Stimulated activated CD4-positive, alpha-beta T cell treated with anti-CD3 and anti-CD28 coated beads, Interleukin-4, amount 100 ng/mL, for 48 hours (primary cell): ENCODE measurements around the gene NXF1.
"Not testable (repeated sequence)": the region's sequence is repeated elsewhere in the genome, so short reads cannot be mapped to it uniquely, and the experiment has no call there.

ENCODE experiments used
- DNase-seq, 2 donors: peaks; one replicate each; pipeline ENCODE4 v3.0.0-alpha.2; 2020; ENCODE audit warnings: low read depth in 2 of 2

Gene NXF1

GRCh38 chr11:62805076-62805892 is at the start of gene NXF1:
TSS of gene NXF1 (minus strand) at chr11:62805440. CDS start at chr11:62805356, 84 bp downstream.
- peak; percentile 92 to 95 for DNase-seq

GRCh38 chr11:62854013-62854824 is 49.0 kb upstream of the NXF1 start:
- DNase-seq = no peak

GRCh38 chr11:62853279-62853965 is 48.2 kb upstream of the NXF1 start:
- no peak for DNase-seq

- no peak for DNase-seq
Observed at GRCh38 chr11:62852523-62853188, 47.4 kb upstream of the NXF1 start.

- no peak for DNase-seq
Observed at GRCh38 chr11:62851807-62852522, 46.7 kb upstream of the NXF1 start.

- DNase-seq = no peak
Observed at GRCh38 chr11:62850911-62851806, 45.9 kb upstream of the NXF1 start.

- no peak for DNase-seq
Observed at GRCh38 chr11:62847767-62848314, 42.6 kb upstream of the NXF1 start.

GRCh38 chr11:62846177-62846576 is 40.9 kb upstream of the NXF1 start:
- no peak for DNase-seq

GRCh38 chr11:62844154-62844553 is 38.9 kb upstream of the NXF1 start:
- no peak for DNase-seq

GRCh38 chr11:62843466-62843865 is 38.2 kb upstream of the NXF1 start:
- DNase-seq = no peak

- not testable (repeated sequence) for DNase-seq
Observed at GRCh38 chr11:62842891-62843290, 37.7 kb upstream of the NXF1 start.

GRCh38 chr11:62842171-62842741 is 37.0 kb upstream of the NXF1 start:
- no peak for DNase-seq

- DNase-seq = peak; percentile 60 to 79
Observed at GRCh38 chr11:62841361-62842170, 36.3 kb upstream of the NXF1 start.

GRCh38 chr11:62840721-62841360 is 35.6 kb upstream of the NXF1 start:
- peak; percentile 78 to 85 for DNase-seq

- peak; percentile 85 to 86 for DNase-seq
Observed at GRCh38 chr11:62839050-62839945, 34.1 kb upstream of the NXF1 start, which contains the start of gene WDR74. TSS of gene WDR74 (minus strand) at chr11:62839590. CDS start at chr11:62839570, 20 bp downstream.

- no peak for DNase-seq
Observed at GRCh38 chr11:62835336-62835735, 30.1 kb upstream of the NXF1 start.
